ENCODE measurements around the gene AGFG1.
"Not testable (repeated sequence)": the region's sequence is repeated elsewhere in the genome, so short reads cannot be mapped to it uniquely, and the experiment has no call there.

The AGFG1 gene

DNA sequence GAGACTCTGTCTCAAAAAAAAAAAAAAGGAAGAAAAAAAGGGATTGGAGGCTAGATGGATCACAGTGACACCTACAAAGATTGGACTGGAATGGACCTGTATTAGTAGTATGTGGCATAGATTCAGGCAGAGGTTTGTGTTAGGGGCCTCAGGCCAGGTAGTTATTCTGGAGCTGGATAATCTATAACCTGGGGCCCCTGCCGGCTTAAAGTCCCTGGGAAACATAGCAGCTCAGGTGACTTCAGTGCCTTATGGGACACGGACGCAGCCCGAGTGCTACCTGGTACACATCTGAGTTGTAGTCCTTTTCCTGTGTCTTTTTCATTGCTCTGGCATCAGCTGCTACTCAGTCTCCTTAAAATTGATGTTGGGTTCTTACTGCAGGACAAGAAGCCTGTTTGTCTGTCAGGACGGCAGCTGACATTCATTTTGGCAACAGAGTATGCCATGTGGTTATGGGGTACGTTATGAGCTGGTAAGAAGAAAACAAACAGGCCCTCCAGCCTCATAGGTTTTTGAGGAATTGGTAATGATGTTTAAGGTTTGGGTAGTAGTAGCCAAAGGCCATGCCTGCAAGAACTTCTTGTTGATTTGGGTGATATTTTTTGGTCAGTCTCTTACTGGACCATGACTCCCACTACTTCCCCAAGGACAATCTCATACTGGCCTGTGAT, 27.8 kb downstream of the AGFG1 start:
- DNase-seq (ENCODE audit: low spot score): no peak

DNA sequence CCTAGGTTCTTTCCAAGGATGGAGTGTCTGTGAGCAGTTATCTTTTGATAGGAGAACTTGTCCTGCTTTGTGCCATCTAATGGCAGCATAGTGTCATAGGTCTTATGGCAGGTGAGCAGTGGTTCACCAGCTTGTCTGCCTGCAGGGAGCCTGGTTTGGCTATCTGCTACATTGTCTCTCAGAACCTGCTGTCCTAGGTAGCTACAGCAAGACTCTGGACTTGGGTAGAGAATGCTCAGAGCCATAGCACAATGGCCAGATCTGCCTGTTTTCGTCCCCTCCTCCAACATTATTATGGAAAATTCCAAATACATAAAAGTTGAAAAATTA, 28.3 kb downstream of the AGFG1 start:
- no peak for DNase-seq (ENCODE audit: low spot score)

DNA sequence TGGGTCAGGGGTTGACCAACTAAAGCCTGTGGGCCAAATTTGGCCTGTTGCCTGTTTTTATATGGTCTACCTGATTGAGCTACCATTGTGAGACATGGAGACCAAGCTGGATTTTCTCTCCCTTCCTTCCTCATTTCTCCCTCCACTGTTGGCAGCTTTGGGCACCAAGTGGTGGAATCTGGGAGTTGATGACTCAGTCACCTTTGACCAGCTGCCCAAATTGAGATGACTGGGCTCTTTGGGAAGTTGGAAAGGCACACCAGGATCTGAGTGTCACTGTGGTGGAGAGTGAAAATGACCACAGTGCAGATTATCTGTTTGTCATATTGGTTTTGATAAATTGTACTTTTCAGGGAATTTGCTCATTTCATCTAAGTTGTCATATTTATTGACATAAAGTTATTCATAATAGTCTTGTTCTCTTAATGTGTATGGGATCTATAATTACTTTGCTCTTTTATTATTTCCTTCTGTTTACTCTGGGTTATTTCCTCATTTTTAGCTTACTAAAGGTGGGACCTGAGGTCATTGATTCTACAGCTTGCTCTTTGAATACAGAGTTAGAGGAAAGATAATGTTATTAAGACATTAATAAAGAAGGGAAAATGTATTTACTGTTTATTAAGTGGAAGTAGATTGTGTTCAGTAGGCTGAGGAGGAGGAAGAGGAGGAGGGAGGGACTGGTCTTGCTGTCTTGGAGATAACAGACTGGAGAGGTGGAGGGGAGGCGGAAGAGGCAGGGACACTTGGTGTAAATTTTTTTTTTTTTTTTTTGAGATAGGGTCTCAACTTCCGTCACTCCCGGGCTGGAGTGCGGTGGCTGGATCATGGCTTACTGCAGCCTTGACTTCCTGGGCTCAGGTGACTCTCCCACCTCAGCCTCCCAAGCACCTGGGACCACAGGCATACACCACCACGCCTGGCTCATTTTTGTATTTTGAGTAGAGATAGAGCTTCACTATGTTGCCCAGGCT, 31.8 kb downstream of the AGFG1 start:
- DNase-seq (ENCODE audit: low spot score): peak; percentile 91

DNA sequence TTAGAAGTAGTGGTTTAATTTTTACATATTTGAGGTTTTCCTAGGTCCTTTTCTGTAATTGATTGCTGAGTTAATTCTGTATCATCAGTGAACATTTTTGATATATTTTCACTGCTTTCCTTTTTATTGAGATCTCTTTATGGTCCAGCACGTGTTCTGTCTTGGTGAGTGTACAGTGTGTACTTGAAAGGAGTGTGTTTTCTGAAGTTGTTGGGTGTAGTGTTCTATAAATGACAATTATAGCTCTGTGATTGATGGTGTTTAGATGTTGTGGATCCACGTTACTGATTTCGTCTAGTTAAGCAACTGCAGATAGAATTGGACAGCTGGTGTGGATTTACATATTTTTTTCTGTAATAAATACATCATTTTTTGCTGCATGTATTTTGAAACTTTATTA, 32.7 kb downstream of the AGFG1 start:
- DNase-seq (ENCODE audit: low spot score): no peak

DNA sequence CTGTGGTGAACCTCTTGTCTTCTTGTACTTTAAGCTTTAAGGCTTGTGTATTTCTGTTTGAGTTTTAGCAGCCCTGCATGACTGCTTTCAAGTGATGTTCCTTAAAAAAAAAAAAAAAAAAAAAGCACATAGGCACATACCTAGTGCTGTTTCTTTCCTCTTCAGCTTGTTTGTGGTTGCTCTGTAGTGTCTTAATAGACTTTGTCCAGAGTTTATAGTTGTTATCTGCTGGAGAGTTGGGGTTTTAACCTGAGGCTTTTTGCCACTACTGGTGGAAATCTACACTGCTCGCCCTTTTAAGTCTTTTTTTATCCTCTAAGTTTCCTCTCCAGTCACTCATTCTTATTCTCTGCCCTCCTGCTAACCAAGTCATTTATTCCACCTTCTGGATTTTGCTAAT, 34.5 kb downstream of the AGFG1 start:
- no peak for DNase-seq (ENCODE audit: low spot score)

DNA sequence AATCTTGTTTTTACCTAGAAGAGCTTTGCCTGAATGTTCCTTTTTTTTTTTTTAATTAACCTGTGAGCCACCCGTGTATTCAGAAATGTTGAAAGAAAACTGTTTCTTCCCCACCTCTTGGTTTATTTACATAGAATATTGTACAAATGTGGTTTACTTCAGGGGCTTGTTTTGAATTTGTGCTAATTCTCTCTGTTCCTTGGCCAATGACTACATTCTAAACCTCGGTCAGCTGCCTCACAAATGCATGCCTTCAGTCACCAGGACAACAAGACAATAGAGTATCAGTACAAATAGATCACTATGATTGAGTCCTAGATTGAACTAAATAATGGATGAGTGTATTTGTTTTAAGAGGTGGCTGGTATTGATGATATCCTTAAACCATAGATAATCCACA, 36.0 kb downstream of the AGFG1 start:
- no peak for DNase-seq (ENCODE audit: low spot score)

DNA sequence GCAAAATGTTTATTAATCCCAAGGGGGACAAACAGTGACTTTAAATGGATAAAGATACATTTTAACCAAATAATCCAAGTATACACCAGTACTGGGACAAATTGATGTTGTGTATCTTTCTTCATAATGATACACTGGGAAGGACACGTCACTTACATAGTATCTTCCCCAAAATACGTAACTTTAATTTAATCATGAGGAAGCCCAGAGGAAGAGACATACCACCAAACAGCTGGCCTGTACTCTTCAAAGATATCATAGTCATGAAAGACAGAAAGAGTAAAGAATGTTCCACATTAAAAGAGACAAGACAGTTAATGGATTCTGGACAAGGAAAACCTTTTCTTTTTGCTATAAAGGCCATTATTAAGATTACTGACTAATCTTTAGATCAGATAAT, 37.1 kb downstream of the AGFG1 start:
- no peak for DNase-seq (ENCODE audit: low spot score)

DNA sequence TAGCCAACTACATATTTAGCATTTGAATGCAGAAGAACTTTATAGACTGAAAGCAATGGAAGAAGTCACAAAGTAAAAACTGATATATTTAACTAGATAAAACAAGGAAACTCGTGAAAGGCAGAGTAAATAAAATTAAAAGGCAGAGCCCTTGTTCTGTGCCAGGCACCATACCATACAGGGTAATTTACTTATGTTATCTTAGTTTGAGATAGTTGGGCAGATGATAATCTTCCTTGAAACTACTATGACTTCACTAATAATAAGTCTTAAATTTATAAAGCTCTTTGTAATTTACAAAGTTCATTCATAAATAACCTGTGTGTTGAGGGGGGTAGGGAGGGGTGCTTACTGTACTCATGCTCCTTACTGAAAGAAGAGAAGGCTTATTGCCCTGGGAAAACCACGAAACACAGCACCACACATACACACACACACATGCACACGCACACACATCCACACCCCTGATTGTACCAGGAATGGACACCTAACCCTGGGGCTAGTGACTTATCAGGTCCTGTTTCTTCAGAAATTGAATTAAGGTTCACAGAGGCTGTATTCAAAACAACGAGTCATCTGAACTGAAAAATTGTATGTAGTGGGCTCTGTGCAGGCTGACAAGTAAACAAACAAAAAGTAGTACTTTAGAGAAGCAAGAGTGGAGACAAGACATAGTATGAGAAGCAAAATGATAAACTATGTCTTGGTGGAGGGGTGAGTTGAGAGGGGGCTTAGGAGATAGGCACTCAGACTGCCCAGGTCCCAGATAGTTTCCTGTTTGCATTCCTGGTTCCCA, 38.1 kb downstream of the AGFG1 start:
- peak; percentile 42 for DNase-seq (ENCODE audit: low spot score)

DNA sequence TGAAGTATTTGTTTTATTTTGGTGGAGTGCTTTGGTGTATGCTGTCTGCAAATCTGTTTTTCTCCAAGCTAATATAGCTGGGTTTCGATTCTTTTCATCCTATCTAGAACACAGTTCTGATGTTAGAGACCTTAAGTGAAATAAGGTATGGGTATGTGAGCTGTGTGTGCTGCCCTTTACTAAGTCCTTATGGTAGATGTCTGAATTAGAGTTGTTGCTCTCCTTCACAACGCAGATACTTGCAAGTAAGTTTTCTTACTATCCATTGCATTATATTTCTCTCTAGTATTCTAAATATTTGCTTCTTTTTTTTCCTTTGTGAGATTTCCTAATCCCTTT, 38.6 kb downstream of the AGFG1 start:
- DNase-seq (ENCODE audit: low spot score): no peak

DNA sequence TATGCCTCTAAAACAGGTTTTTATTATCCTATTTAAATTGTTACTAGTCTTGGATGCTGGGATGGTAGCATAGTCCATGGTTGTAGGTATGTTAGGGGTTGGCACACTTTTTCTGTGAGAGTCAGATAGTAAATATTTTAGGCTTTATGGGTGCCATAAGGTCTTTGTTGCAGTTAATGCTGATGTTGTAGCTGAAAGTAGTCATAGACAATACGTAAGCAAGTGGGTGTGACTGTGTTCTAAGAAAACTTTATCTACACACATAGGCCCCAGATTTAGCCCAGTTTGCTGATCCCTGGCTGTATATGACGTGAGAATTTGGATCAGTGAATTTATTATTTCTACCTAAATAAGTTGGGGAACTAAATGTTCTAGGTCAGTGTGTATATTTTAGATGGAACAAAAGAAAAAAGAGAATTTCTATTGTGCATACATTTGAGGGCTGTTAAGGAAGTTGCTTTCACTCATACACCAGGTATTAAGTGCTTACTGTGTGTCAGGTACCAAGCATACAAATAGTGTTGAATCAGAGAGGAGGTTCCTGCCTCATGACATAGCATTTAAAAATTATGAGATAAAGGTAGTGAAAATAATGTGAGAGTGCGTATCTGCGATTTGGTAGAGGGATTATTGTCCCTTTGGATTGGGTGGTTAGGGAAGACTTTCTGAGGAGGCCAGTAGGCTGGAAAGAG, 39.4 kb downstream of the AGFG1 start:
- no peak for DNase-seq (ENCODE audit: low spot score)

DNA sequence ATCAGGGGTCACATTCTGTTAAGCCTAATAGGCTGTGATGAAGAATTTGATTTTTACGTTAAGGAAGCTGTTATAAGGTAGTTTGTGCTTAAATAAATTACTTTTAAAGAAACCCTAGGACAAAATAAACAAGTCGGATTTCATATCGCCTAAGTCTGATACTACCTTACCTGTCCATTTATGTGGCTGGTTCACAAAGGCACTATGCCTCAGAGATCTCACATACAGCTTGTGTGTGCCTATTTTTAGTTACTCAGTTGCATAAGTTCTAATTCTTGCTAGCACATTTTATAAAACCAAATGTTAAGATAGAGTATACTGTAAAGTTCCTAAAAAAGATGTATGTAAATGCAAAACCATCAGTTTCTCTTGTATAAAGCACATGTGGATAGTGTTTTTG, 40.0 kb downstream of the AGFG1 start:
- DNase-seq (ENCODE audit: low spot score): no peak

DNA sequence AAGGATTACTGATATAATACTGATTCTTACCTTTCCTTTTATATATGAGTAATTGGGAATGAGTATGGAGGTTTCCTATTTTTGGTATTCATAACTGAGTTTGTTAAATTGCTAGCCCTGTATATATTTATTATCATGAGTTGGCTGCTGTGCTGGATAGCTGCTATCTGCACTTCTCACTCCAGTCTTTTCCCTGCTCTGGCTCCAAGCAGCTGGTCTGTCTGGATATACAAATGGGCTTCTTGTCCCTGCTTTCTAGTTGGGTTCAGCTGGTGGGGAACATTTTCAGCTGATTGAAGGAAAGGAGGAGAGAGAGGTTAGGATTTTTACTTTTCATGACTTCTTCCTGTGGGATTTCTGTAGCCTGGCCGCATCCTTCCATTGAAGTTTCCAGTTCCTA, 41.2 kb downstream of the AGFG1 start:
- DNase-seq (ENCODE audit: low spot score): no peak

DNA sequence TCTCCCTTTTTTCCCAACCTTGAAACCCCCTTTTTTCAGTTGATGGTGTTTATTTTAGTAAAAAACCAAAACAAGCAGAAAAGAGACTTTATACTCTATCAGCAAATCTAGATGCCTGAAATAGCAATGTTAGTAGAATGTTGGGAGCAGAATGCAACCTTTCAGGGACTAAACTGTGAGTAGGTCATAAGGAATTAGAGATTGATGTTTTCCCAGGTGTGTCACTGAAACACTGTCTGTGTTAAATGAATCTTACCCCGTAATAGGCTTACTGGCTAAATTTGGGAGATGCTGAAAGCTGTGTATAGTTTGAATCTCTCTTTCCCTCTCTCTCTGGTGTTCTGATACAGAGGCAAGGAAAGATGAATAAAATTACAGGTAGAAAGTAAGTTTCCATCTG, 43.8 kb downstream of the AGFG1 start:
- peak; percentile 37 for DNase-seq (ENCODE audit: low spot score)

DNA sequence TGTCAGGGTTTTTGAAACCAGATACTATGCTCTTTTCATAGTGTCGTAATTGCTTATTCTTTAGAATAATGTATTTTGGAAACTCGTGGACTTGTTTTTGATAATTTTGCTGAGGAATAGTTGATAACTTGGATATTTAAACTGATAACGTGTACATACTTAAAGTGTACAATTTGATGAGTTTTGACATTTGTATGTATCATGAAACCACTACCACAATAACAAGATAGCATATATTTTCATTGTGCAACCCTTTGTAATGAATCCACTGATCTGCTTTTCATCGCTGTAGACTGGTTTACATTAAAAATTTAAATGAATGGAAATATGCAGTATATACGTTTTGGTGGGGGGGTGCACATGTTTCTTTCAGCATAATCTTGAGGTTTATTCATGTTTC, 45.8 kb downstream of the AGFG1 start:
- DNase-seq (ENCODE audit: low spot score): no peak

DNA sequence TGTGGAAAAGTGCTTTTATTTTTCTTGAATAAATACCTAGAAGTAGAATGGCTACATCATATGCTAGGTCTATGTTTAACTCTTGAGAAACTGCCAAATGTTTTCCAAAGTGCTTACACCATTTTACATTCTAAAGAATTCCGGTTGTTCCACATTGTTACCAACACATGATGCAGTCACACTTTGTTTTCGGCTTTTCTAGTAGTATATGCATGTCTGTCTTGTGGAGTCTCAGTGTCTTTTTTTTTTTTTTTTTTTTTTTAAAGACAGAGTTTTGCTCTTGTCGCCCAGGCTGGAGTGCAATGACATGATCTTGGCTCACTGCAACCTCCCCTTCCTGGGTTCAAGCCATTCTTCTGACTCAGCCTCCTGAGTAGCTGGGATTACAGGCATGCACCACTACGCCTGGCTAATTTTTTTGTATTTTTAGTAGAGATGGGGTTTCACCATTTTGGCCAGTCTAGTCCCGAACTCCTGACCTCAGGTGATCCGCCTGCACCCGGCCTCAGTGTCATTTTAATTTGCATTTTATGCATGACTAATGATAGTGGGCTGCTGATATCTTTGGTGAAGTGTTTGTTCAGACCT, 46.4 kb downstream of the AGFG1 start:
- DNase-seq (ENCODE audit: low spot score): peak; percentile 54

DNA sequence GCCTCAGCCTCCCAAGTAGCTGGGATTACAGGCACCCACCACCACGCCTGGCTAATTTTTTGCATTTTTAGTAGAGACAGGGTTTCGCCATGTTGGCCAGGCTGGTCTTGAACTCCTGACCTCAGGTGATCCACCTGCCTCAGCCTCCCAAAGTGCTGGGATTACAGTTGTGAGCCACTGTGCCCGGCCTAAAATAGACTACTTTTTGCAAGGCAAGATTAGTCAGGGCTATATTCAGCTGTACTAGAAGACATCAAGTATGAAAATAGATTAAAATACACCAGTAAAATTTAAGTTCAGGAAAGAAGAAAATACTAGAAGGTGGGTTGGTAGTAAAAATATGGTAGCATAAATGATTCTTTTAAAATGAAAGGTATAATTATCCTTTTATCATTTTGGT, 49.2 kb downstream of the AGFG1 start:
- not testable (repeated sequence) for DNase-seq (ENCODE audit: low spot score)

DNA sequence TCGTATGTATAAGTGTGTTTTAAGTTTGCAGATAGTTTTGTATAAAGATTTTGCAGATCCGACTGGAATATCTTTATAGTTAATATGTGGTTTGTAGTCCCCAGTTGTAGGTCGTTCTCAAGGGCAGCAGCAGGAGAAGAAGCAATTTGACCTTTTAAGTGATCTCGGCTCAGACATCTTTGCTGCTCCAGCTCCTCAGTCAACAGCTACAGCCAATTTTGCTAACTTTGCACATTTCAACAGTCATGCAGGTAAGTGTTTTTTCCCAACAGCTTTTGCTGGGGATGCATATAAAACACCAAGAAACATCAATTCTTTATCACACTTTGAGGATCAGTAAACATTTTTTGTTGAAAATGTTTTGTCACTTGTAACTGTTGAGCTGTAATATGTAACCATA, 52.7 kb downstream of the AGFG1 start:
- no peak for DNase-seq (ENCODE audit: low spot score)

DNA sequence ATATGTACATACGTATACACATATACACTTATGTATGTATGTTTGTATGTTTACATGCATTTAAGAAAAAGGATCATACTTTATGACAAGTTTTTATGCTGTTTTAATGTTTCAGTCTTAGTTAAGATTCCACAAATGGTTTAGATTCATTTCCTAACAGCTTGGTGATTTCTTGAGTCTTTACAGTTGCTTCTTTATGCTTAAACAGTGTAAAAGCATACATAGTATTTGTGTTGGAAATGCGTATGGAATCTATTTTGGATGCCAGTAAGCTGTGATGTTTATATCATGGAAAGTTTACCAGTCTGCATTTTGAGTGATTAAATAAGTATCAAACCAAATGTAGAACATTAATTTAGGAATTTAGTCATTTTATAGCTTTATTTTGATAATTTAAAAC, 55.4 kb downstream of the AGFG1 start:
- DNase-seq (ENCODE audit: low spot score): no peak

DNA sequence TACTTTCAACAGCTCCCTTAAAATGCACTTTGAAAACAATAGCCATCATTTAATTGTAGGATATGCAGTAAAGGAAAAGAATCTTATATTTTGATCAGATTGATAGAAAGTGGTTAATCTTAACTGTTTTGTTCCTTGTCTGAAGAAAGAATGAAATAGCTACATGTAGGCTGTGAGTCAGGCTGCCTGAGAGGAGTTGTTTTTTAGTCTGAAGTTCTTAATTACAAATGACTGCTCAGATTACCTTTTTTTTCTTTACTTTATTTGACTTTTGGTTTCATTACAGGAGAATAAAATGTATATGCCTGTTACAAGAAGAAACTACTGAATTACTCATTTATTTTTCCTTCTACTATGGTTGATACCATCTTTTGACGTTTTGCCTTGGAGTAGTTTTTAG, 56.8 kb downstream of the AGFG1 start:
- DNase-seq (ENCODE audit: low spot score): no peak

DNA sequence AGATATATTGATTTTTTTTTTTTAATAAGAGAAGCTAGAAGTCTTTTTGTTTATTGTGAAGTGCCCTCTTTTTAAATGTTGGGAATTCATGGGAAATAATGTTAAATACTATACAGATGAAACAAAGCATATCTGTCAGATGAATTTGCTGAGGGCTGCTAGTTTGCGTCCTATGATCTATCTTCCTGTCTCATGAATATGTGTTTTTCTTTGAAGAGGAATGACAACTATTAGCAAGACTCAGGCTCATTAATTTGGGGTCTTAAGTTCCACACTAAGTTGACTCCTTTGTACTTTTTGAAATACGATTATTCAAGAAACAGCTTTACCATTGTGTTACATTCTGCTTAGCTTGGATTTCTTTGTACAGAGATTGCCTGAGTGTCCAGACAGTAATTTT, 57.9 kb downstream of the AGFG1 start:
- no peak for DNase-seq (ENCODE audit: low spot score)

DNA sequence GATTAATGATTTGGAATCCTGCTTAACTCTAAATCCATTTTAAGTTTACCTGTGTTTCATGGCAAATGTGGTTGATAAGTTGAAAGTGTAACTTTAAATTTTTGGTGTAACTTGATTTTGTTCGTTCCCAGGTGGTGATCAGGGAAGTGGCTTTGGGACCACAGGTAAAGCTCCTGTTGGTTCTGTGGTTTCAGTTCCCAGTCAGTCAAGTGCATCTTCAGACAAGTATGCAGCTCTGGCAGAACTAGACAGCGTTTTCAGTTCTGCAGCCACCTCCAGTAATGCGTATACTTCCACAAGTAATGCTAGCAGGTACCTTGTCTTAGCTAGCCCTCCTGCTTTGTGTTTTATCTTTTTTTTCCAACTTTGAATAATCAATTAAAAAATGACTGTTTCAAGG, 62.8 kb downstream of the AGFG1 start:
- DNase-seq (ENCODE audit: low spot score): no peak

DNA sequence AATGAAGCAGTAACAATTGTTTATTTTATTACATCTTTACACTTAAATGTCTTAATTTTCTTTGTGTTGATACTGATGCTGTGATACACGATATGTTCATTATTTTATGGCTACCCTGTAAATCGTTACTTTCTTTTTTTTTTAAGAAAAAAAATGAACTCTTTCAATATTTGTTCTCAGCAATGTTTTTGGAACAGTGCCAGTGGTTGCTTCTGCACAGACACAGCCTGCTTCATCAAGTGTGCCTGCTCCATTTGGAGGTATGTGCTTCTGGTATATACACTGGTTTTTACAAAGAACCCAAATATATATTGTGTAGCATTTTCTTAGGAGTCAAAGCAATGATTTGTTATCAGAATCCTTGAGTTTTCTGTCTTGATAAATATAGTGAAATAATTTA, 64.5 kb downstream of the AGFG1 start:
- DNase-seq (ENCODE audit: low spot score): no peak

Measured in kidney tubule cell (primary cell).